GM12873 (cell line): ENCODE results near the gene FMNL2.

Experiments
- CTCF ChIP-seq: IDR thresholded peaks from 2 replicates; pipeline ENCODE4 v1.5.1; 2012; ENCODE audit warnings: low read depth, mild to moderate bottlenecking, moderate library complexity, low read length, control low read depth; ENCODE audit not compliant: insufficient read depth; ENCODE audit errors: missing control alignments

FMNL2 gene

GRCh38 chr2:152335016-152335725 lies at the start of gene FMNL2:
FMNL2 (plus strand) TSS chr2:152335174.
- no peak for TF ChIP-seq CTCF

- no peak for TF ChIP-seq CTCF
Measured at GRCh38 chr2:152292991-152293390, 42.0 kb upstream of the FMNL2 start.

GRCh38 chr2:152297715-152298114 lies 37.3 kb upstream of the FMNL2 start:
- no peak for TF ChIP-seq CTCF

- TF ChIP-seq CTCF = no peak
Measured at GRCh38 chr2:152298754-152299153, 36.2 kb upstream of the FMNL2 start.

GRCh38 chr2:152301131-152301530 lies 33.8 kb upstream of the FMNL2 start:
- TF ChIP-seq CTCF = no peak

GRCh38 chr2:152303951-152304350 lies 31.0 kb upstream of the FMNL2 start:
- TF ChIP-seq CTCF = no peak

- TF ChIP-seq CTCF = no peak
Measured at GRCh38 chr2:152304836-152305235, 30.1 kb upstream of the FMNL2 start.

- TF ChIP-seq CTCF = no peak
Measured at GRCh38 chr2:152307863-152308262, 27.1 kb upstream of the FMNL2 start.
